GM13976 (cell line): ENCODE data around the gene ZNF624.

Experiments used
- DNase-seq: peaks from one replicate; pipeline ENCODE4 v3.0.0; 2012; ENCODE audit warnings: low spot score
- CTCF ChIP-seq: IDR thresholded peaks from 2 replicates; pipeline ENCODE4 v1.5.1; 2012; ENCODE audit warnings: borderline replicate concordance, mild to moderate bottlenecking; ENCODE audit not compliant: insufficient read depth; ENCODE audit errors: extremely low read depth, missing control alignments, control extremely low read depth
- in situ Hi-C: fragments of 300-500 bp; cut with MboI; formaldehyde crosslinking; loops from one replicate; pipeline ENCODE4 v1.12.0; 2022; ENCODE audit warnings: low sequenced_read_pairs, mixed read lengths, inconsistent platforms; ENCODE audit not compliant: unreplicated experiment

The ZNF624 gene

GRCh38 chr17:16662936-16663335 lies 9.3 kb upstream of the ZNF624 start:
- in situ Hi-C loops, result no loop called here
- no peak for TF ChIP-seq CTCF

DNA sequence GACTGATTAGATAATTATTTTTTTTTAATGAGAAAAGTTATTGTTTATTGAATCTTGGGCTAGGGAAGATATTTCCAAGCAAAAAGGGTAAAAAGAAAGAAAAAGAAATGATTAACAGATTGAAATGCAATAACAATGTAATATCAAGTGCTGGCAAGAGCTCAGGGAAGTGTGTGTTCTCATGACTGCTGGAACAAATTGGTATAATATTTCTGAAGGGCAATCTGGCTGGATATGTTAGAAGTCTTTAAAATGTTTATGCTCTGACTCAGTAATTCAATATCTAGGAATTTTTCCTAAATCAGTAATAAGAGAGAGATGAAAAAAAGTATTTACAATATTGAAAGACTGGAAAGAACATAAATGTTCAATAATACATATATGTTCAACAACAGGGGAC lies 7.6 kb upstream of the ZNF624 start:
- in situ Hi-C loops, result no loop called here
- no peak for TF ChIP-seq CTCF
- DNase-seq, result no peak

More at GRCh38 chr17:16662936-16663335, 9.3 kb upstream of the ZNF624 start:
- DNase-seq, result no peak

DNA sequence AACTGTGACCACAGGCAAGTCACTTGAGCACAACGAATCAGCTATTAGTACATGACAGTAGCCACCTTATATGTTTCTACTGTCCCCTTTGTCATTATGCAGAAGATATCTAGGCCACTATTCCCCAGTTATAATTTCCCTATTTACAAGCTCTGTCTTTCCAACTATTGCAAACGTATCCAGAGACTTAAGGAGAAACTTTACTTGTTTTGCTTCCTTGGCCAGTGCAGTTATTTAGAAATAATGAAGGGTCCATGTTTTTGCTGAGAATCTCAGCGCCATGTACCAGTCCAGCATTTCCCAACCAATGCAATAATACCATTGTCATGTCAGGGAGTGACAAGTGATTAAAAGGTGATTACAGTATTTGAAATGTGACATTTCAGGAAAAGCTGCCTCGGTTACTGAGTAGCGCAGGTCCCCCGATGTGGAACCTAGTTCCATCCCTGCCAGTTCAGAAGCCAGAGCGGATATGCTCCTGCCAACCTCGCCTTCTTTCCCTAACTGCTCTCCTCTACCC lies 743 bp downstream of the ZNF624 start:
- no peak for DNase-seq
- in situ Hi-C loops, result no loop called here
- TF ChIP-seq CTCF, result no peak

DNA sequence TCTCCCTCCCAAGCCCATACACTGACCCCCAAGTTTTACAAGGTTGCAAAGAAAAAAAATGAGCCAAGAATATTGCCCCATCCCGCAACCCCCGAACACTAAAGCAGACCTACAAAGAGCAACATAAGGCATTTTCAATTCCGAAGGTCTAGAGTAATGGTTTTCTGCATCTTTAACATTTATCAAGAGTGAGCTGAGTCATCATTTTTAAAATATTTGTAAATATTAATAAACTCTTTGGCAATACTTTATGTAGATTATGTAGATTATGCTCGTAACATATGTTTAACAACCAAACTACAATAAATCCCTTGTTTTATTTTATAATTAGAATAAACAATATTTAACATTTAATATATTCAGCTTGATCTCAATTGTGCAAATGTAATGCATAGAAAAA lies 1.4 kb downstream of the ZNF624 start:
- in situ Hi-C loops, result no loop called here

GRCh38 chr17:16649585-16649984 lies 4.1 kb downstream of the ZNF624 start:
- TF ChIP-seq CTCF, result no peak
- DNase-seq, result no peak
- in situ Hi-C loops, result no loop called here

More for the DNA sequence above, 1.4 kb downstream of the ZNF624 start:
- DNase-seq, result no peak
- no peak for TF ChIP-seq CTCF

- no peak for TF ChIP-seq CTCF
- no peak for DNase-seq
- in situ Hi-C loops, result no loop called here
Observed at GRCh38 chr17:16639438-16639837, 14.2 kb downstream of the ZNF624 start.

DNA sequence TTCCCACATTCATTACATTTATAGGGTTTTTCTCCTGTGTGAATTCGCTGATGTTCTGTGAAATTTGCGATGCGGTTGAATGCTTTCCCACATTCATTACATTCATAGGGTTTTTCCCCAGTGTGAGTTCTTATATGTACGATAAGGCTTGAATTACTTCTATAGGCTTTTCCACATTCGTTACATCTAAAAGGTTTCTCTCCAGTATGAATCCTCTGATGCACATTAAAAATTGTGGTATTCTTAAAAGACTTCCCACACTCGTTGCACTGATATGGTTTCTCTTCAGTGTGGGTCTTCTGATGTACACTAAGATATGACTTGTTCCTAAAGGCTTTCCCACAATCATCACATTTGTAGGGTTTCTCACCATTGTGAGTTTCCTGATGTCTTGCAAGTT lies 30.4 kb downstream of the ZNF624 start:
- TF ChIP-seq CTCF, result no peak
- in situ Hi-C loops, result no loop called here

More for the DNA sequence above, 30.4 kb downstream of the ZNF624 start:
- DNase-seq, result no peak
